Measurements from ENCODE around the gene RHOF.

RHOF gene

DNA sequence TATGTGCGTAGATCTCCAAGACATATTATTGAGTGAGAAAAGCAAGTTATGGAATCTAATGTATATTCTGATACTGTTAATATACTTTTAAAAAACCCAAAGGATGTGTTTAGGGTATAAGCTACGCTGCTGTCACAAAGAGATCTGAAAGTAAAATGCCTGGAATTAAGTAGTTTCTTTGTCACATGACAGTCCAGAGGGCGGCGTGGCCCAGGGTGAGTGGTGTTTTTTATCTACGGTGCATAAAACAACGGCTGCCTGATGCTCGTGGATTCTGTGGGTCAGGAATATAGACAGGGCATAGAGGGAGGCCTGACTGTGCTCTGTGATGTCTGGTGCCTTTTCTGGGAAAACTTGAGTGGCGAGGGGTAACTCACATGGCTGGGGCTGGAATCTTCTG lies 59.6 kb downstream of the RHOF start:
- DNase-seq, result no peak

DNA sequence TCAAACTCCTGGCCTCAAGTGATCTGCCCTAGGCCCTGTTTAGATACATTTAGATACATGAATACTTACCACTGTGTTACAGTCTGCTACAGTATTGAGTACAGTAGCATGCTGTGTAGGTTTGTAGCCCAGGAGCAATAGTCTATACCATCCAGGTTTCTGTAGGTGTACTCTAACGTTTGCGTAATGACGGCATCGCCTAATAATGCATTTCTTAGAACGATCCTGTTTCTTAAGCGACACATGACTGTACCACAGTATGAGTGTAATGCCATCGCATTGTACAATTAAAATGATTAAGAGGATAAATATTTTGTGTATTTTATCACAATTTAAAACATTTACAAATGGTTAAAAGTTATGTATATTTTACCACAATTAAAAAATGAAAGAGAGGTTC lies 62.0 kb downstream of the RHOF start:
- DNase-seq, result no peak

DNA sequence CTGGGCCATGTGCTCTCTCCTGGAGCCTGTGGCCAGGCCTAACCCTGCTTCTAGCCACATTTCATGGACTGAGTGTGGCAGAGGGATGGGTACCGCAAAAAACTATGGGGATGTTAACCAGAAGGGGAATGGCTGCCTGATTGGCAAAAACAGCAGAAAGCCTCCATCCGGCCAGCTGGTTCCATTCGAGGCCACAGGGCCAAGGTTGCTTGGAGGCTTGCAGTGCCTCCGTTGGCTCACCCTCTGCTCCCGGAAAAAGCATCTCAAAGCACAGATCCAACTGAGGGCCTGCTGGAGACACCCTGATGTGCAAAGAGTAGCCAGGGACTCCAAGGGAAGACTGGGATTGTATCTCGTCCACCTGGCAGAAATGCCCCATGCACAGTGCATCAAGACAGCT lies 64.5 kb downstream of the RHOF start:
- no peak for DNase-seq
